ENCODE results near the gene MC3R.
A peak's percentile ranks its signal among the peaks of the same experiment; 100 is the strongest.
"Not testable (repeated sequence)": the region's sequence is repeated elsewhere in the genome, so short reads cannot be mapped to it uniquely, and the experiment has no call there.

MC3R gene

GRCh38 chr20:56247954-56248782, at the start of gene MC3R:
MC3R (plus strand) TSS chr20:56248732; CDS start chr20:56248844, 112 bp downstream.
- peak; percentile 31 for DNase-seq (ENCODE audit: low spot score)

GRCh38 chr20:56200456-56200855, 48.1 kb upstream of the MC3R start:
- no peak for DNase-seq (ENCODE audit: low spot score)

- DNase-seq (ENCODE audit: low spot score), result peak; percentile 22
Measured at GRCh38 chr20:56202493-56203077, 45.9 kb upstream of the MC3R start.

GRCh38 chr20:56204206-56204605, 44.3 kb upstream of the MC3R start:
- DNase-seq (ENCODE audit: low spot score), result no peak

- DNase-seq (ENCODE audit: low spot score), result no peak
Measured at GRCh38 chr20:56205346-56205745, 43.2 kb upstream of the MC3R start.

- DNase-seq (ENCODE audit: low spot score), result no peak
Measured at GRCh38 chr20:56207656-56208055, 40.9 kb upstream of the MC3R start.

DNA sequence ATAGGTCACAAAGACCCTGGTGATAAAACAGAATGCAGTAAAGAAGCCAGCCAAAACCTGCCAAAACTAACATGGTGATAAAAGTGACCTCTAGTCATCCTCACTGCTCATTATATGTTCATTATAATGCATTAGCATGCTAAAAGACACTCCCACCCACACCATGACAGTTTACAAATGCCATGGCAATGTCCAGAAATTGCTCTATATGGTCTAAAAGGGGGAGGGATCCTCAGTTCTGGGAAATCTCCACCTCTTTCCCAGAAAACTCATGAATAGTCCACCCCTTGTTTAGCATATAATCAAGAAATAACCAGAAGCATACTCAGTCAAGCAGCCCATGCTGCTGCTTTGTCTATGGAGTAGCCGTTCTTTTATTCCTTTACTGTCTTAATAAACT, 40.4 kb upstream of the MC3R start:
- DNase-seq (ENCODE audit: low spot score), result no peak

DNA sequence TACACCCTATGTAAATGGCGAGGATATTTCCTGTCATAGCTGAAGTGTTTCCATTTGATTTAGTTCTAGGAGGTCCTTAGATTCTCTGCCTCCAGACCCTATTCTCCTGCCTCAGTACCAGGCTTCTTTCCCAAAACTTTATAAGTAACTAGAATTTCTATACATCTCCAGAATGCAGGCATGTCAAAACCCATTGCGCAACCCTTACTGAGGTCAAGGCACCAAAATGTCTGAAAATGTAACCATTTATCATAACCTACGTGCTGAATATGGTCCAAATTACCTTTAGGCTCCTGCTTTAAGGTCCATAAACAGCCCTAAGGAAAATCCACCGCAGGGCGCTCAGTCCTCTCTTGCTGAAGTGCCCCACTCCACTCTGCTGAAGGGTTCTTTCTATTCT, 37.5 kb upstream of the MC3R start:
- DNase-seq (ENCODE audit: low spot score), result no peak

DNA sequence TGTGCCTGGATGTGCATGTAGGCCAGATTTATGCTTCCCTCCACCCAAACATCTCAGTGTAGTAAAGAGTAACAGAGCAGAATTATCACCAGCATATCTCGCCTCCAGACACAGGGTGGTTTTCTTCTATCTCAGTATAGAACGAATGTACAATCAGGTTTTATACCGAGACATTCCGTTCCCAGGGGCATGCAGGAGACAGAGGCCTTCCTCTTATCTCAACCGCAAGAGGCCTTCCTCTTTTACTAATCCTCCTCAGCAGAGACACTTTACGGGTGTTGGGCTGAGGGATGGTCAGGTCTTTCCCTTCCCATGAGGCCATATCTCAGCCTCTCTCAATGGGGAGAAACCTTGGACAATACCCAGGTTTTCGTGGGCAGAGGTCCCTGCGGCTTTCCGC, 36.4 kb upstream of the MC3R start:
- no peak for DNase-seq (ENCODE audit: low spot score)

DNA sequence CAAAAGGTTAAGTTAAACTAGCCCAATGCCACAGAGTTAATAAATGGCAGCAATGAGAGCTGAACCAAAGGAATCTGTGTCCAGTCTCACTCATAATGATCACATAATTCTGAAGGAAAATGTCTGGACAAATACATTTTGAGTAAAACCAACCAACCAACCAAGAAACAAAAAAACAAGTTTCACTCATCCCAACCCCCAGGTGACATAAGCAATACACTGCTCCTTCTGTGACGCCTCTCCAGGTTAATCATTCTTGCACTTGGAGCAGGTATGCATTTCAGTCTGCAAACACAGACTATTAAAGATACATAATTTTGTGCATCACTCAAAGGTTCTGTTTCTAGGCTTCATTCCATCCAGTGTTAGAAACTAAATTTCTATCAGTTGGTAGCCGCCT, 35.2 kb upstream of the MC3R start:
- DNase-seq (ENCODE audit: low spot score), result no peak

GRCh38 chr20:56215115-56215514, 33.4 kb upstream of the MC3R start:
- DNase-seq (ENCODE audit: low spot score), result no peak

DNA sequence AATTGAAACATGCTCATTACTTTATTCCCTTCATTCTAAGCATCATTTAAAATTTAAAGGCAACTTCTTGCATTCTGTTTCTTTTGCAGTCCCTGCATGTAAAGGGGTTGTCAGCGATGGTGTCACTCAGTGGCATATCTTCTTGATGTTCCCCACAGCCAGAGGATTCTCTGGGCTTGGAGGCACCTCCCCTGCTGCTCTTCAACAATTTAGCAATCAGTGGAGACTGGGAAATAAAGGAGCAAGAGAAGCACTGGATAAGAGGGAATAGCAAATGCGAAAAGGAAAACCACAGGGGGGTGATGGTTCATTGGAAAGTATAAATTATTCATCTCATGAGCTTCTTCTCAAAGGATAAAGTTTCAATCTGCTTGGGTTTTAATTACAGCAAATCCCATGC, 30.7 kb upstream of the MC3R start:
- no peak for DNase-seq (ENCODE audit: low spot score)

- DNase-seq (ENCODE audit: low spot score), result not testable (repeated sequence)
Measured at GRCh38 chr20:56221186-56221585, 27.3 kb upstream of the MC3R start.

DNA sequence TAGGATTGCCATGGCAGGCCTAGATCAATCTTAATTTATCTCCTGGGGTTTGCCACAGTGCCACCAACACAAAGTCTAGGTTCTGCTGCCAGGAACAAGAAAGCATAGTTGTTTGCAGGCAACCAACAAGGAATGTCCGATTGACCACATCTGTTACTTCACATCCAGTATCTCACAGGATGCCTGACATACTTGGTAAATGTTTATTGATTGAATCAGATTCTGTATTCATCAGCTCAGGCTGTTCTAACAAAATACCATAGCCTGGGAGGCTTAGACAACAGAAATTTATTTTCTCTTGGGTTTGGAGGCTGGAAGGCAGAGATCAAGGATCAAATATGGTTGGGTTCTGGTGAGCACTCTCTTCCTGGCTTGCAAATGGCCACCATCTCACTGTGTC, 26.3 kb upstream of the MC3R start:
- no peak for DNase-seq (ENCODE audit: low spot score)

- DNase-seq (ENCODE audit: low spot score), result no peak
Measured at GRCh38 chr20:56222945-56223344, 25.6 kb upstream of the MC3R start.

DNA sequence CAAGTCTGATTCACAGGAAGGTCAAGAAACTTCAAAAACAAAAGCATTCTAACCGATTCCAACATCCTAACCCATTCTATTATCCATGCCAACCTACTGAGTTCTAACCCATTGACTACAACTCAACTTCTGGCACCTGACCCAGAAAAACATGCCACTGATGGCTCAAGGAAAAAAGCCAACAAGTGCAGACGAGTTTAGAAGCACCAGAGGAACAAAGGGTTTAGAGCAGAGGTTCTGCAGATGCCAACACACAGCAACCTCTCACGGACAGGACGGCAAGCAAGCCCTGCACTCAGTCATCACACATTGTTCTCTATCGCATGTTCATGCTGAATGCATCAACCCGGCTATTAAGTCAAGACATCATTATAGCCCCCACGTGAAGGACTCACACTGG, 25.2 kb upstream of the MC3R start:
- no peak for DNase-seq (ENCODE audit: low spot score)

DNA sequence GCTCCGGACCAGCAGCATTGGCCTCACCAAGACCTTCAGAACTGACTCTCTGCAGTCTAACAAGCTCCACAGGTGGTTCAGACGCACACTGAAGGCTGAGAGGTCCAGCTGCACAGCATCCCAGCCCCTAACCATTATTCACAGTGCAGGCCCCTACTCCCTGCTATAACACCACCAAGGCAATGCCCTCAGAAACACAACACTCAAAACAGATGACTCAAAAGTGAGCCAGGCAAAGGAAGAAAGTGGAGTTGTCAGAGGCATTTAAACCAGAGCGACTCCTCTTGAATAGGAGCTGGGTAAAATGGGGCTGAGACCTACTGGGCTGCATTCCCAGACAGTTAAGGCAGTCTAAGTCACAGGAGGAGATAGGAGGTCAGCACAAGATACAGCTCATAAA, 20.5 kb upstream of the MC3R start:
- DNase-seq (ENCODE audit: low spot score), result no peak

DNA sequence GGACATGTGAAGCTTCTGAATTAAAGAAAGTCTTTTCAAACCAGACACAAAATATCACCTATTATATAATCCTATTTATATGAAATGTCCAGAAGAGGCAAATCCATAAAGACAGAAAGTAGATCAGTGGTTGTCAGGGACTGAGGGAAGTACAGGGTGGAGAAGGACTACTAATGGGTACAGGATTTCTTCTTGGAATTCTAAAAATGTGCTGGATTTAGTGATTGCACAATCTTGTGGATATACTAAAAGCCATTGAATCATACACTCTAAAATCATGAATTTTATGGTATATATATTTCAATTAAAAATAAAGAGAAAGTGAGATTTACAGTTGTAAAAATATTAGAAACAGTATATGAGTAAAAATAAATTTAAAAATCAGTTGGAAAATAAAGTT, 18.7 kb upstream of the MC3R start:
- DNase-seq (ENCODE audit: low spot score), result no peak

- no peak for DNase-seq (ENCODE audit: low spot score)
Measured at GRCh38 chr20:56234110-56234509, 14.4 kb upstream of the MC3R start.

GRCh38 chr20:56237335-56237734, 11.2 kb upstream of the MC3R start:
- DNase-seq (ENCODE audit: low spot score), result no peak

GRCh38 chr20:56244259-56244658, 4.3 kb upstream of the MC3R start:
- no peak for DNase-seq (ENCODE audit: low spot score)

- DNase-seq (ENCODE audit: low spot score), result no peak
Measured at GRCh38 chr20:56245761-56246160, 2.8 kb upstream of the MC3R start.

- DNase-seq (ENCODE audit: low spot score), result no peak
Measured at GRCh38 chr20:56249244-56249955, 868 bp downstream of the MC3R start.
